ENCODE measurements around the gene SRGAP1. TPM values are rescaled to one million over a fixed set of nuclear protein-coding genes. Genes with fewer than 3 reads are reported as not detected.
A peak's percentile ranks its signal among the peaks of the same experiment; 100 is the strongest.

The SRGAP1 gene
- total and polyA plus RNA-seq, 2 experiments from 2014 or later, result 9.2 to 10.8 TPM

GRCh38 chr12:64171715-64172114, 327.2 kb downstream of the SRGAP1 start:
- Histone ChIP-seq H2AFZ (no peak overlapping the region), H3K4me3 (no peak overlapping the region), H3K9me3 (ENCODE audit: low read depth) (no peaks in the 10 kb centered on the region), H3K79me2 (no peaks in the 10 kb centered on the region), H4K20me1 (ENCODE audit: insufficient read depth, poor library complexity, severe bottlenecking) (no peaks in the 10 kb centered on the region), H3K9me2 (replicated peaks; ENCODE audit: insufficient read depth) (no peaks in the 10 kb centered on the region), H3K4me2 (no peak overlapping the region), H3K36me3 (replicated peaks; ENCODE audit: insufficient read depth, low read depth) (no peaks in the 10 kb centered on the region), H3K27me3 (no peaks in the 10 kb centered on the region), H3K4me1 (ENCODE audit: insufficient read depth) (no peaks in the 10 kb centered on the region), H3K27ac (no peak overlapping the region)
- TF ChIP-seq CTCF (IDR thresholded peaks at IDR 0.05; ENCODE audit: poor library complexity) (no peak), EZH2phosphoT487 (IDR thresholded peaks at IDR 0.05; ENCODE audit: low read depth, severe bottlenecking, unreplicated experiment) (no peak), EZH2 (IDR thresholded peaks at IDR 0.05; ENCODE audit: borderline replicate concordance) (no peak)
- DNase-seq (ENCODE audit: low spot score), result no peak
- WGBS (ENCODE audit: low lambda C conversion rate, missing lambda C conversion rate), result 88% methylated on average over 1 of the region's 1 CpG

GRCh38 chr12:64172143-64172970, 327.9 kb downstream of the SRGAP1 start:
- no peak overlapping the region for H3K4me2 ChIP-seq
- no peak overlapping the region for H3K27ac ChIP-seq
- H3K27me3 ChIP-seq, result no peaks in the 10 kb centered on the region
- H4K20me1 ChIP-seq (ENCODE audit: insufficient read depth, poor library complexity, severe bottlenecking), result no peaks in the 10 kb centered on the region
- no peaks in the 10 kb centered on the region for H3K9me2 ChIP-seq (replicated peaks; ENCODE audit: insufficient read depth)
- no peaks in the 10 kb centered on the region for H3K9me3 ChIP-seq (ENCODE audit: low read depth)
- H3K79me2 ChIP-seq, result no peaks in the 10 kb centered on the region
- no peak for DNase-seq (ENCODE audit: low spot score)
- H3K4me1 ChIP-seq (ENCODE audit: insufficient read depth), result no peaks in the 10 kb centered on the region
- H3K36me3 ChIP-seq (replicated peaks; ENCODE audit: insufficient read depth, low read depth), result no peaks in the 10 kb centered on the region
- WGBS (ENCODE audit: low lambda C conversion rate, missing lambda C conversion rate), result no CpG with 5 or more reads among the region's 1 CpG
- H2AFZ ChIP-seq, result no peak overlapping the region
- no peak for TF ChIP-seq EZH2 (IDR thresholded peaks at IDR 0.05; ENCODE audit: borderline replicate concordance)
- no peak for TF ChIP-seq EZH2phosphoT487 (IDR thresholded peaks at IDR 0.05; ENCODE audit: low read depth, severe bottlenecking, unreplicated experiment)
- no peak for TF ChIP-seq CTCF (IDR thresholded peaks at IDR 0.05; ENCODE audit: poor library complexity)
- no peak overlapping the region for H3K4me3 ChIP-seq

GRCh38 chr12:64173456-64173855, 329.0 kb downstream of the SRGAP1 start:
- Histone ChIP-seq H3K36me3 (replicated peaks; ENCODE audit: insufficient read depth, low read depth) (no peaks in the 10 kb centered on the region), H3K4me2 (no peak overlapping the region), H3K9me3 (ENCODE audit: low read depth) (no peaks in the 10 kb centered on the region), H2AFZ (no peak overlapping the region), H3K27ac (peak overlapping the region; percentile 35), H3K9me2 (replicated peaks; ENCODE audit: insufficient read depth) (no peaks in the 10 kb centered on the region), H3K27me3 (no peaks in the 10 kb centered on the region), H4K20me1 (ENCODE audit: insufficient read depth, poor library complexity, severe bottlenecking) (no peaks in the 10 kb centered on the region), H3K4me3 (no peak overlapping the region), H3K79me2 (no peaks in the 10 kb centered on the region), H3K4me1 (ENCODE audit: insufficient read depth) (no peaks in the 10 kb centered on the region)
- 58% methylated on average over 3 of the region's 3 CpGs for WGBS (ENCODE audit: low lambda C conversion rate, missing lambda C conversion rate)
- no peak for TF ChIP-seq EZH2phosphoT487 (IDR thresholded peaks at IDR 0.05; ENCODE audit: low read depth, severe bottlenecking, unreplicated experiment)
- no peak for TF ChIP-seq EZH2 (IDR thresholded peaks at IDR 0.05; ENCODE audit: borderline replicate concordance)
- TF ChIP-seq CTCF (IDR thresholded peaks at IDR 0.05; ENCODE audit: poor library complexity), result no peak
- peak; percentile 30 for DNase-seq (ENCODE audit: low spot score)
